ENCODE measurements around the gene TMEM11.
"Not testable (repeated sequence)": the region's sequence is repeated elsewhere in the genome, so short reads cannot be mapped to it uniquely, and the experiment has no call there.

Gene TMEM11

DNA sequence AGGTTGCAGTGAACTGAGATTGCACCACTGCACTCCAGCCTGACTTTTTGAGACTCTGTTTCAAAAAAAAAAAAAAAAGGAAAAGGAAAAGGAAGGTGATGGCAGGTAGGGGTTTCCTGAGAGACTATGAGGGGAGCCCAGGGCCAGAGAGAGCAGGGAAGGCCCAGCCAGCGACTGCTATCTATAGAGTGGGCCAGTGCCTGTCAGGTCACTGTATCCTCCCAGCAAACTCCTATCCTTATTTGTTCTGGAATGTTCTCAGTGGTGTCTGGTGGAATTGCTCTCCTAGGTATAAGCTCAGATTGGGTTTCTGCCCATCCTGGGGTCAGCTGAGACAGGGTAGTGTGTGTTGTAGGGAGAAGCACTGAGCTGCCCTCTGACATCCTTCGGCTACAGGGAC is 14.9 kb upstream of the TMEM11 start:
- no CpG with 5 or more reads among the region's 2 CpGs for WGBS (ENCODE audit: extremely low coverage, insufficient coverage, low lambda C conversion rate)
- no peak overlapping the region for H2BK5ac ChIP-seq (ENCODE audit: low read length)
- DNase-seq: no peak

DNA sequence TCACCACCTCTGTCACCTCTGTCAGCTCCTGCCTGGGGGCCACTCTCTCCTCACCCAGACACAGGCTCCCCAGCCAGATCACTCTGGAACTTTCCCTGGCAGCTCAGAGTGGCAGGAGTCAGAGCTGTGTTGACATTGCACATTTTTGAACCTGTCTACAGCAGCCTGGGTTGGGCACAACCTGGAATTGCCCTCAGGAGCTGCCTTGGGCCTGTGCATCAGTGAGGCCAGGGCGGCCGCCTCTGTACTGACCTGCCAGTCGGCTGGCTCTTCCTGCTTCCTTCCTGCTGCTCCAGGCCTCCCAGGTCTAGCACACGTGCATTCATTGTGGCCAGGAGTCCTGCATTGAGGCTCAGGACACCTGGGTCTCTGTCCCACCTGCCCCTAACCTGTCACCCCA is 14.2 kb upstream of the TMEM11 start:
- no peak overlapping the region for H2AK5ac ChIP-seq (ENCODE audit: low read length)
- H2BK120ac ChIP-seq (ENCODE audit: low read depth, low read length): no peak overlapping the region
- WGBS (ENCODE audit: extremely low coverage, insufficient coverage, low lambda C conversion rate): no CpG with 5 or more reads among the region's 4 CpGs
- no peaks in the 10 kb centered on the region for H3K79me2 ChIP-seq (ENCODE audit: control insufficient read depth, insufficient read depth, low read length)
- H2BK15ac ChIP-seq (replicated peaks; ENCODE audit: low read depth): no peak overlapping the region
- no peaks in the 10 kb centered on the region for H3K79me1 ChIP-seq (ENCODE audit: low read length)
- H3K23ac ChIP-seq (ENCODE audit: low read length): no peak overlapping the region
- no peak overlapping the region for H3K56ac ChIP-seq (ENCODE audit: low read length)
- H4K5ac ChIP-seq (ENCODE audit: low read length): no peak overlapping the region
- H4K8ac ChIP-seq (ENCODE audit: low read depth, low read length): no peak overlapping the region
- H3K4me1 ChIP-seq (ENCODE audit: control insufficient read depth, low read depth, low read length): no peaks in the 10 kb centered on the region
- no peaks in the 10 kb centered on the region for H3K36me3 ChIP-seq (ENCODE audit: control insufficient read depth, insufficient read depth, low read length)
- no peak overlapping the region for H3K18ac ChIP-seq (ENCODE audit: low read length)
- H3K4me3 ChIP-seq (ENCODE audit: low read length): no peak overlapping the region
- H3K9ac ChIP-seq (ENCODE audit: low read length): no peak overlapping the region
- no peak overlapping the region for H3K4me2 ChIP-seq (ENCODE audit: low read length)
- no peaks in the 10 kb centered on the region for H3K27me3 ChIP-seq (ENCODE audit: insufficient read depth, low read length, poor library complexity)
- no peak overlapping the region for H2BK5ac ChIP-seq (ENCODE audit: low read length)
- no peak for DNase-seq
- no peak overlapping the region for H3K4ac ChIP-seq (ENCODE audit: low read depth, low read length)
- H3K27ac ChIP-seq (ENCODE audit: low read depth, low read length): no peak overlapping the region

More for the DNA sequence above, 14.9 kb upstream of the TMEM11 start:
- no peak overlapping the region for H3K23ac ChIP-seq (ENCODE audit: low read length)
- no peaks in the 10 kb centered on the region for H3K79me2 ChIP-seq (ENCODE audit: control insufficient read depth, insufficient read depth, low read length)
- H3K27me3 ChIP-seq (ENCODE audit: insufficient read depth, low read length, poor library complexity): no peaks in the 10 kb centered on the region
- no peaks in the 10 kb centered on the region for H3K36me3 ChIP-seq (ENCODE audit: control insufficient read depth, insufficient read depth, low read length)
- H3K9ac ChIP-seq (ENCODE audit: low read length): no peak overlapping the region
- no peaks in the 10 kb centered on the region for H3K4me1 ChIP-seq (ENCODE audit: control insufficient read depth, low read depth, low read length)
- no peak overlapping the region for H3K56ac ChIP-seq (ENCODE audit: low read length)
- no peak overlapping the region for H2BK120ac ChIP-seq (ENCODE audit: low read depth, low read length)
- no peak overlapping the region for H2AK5ac ChIP-seq (ENCODE audit: low read length)
- no peak overlapping the region for H3K4me3 ChIP-seq (ENCODE audit: low read length)
- no peak overlapping the region for H3K18ac ChIP-seq (ENCODE audit: low read length)
- no peak overlapping the region for H4K8ac ChIP-seq (ENCODE audit: low read depth, low read length)
- no peaks in the 10 kb centered on the region for H3K79me1 ChIP-seq (ENCODE audit: low read length)
- no peak overlapping the region for H3K4me2 ChIP-seq (ENCODE audit: low read length)
- no peak overlapping the region for H4K5ac ChIP-seq (ENCODE audit: low read length)
- no peak overlapping the region for H3K27ac ChIP-seq (ENCODE audit: low read depth, low read length)
- no peak overlapping the region for H2BK15ac ChIP-seq (replicated peaks; ENCODE audit: low read depth)
- no peak overlapping the region for H3K4ac ChIP-seq (ENCODE audit: low read depth, low read length)

DNA sequence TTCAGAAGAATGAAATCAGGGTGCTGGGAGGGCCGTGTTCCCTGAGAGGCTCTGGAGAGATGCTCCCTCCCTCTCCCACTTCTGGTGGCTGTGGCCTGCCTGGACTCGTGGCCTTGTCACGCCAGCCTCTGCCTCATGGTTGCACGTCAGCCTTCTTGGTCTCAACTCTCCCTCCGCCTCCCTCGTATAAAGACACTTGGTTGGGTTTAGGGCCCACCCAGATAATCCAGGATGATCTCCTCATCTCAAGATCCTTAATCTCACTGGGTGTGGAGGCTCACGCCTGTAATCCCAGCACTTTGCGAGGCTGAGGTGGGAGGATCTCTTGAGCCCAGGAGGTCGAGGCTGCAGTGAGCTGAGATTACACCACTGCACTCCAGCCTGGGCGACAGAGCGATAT is 13.3 kb upstream of the TMEM11 start:
- H3K27me3 ChIP-seq (ENCODE audit: insufficient read depth, low read length, poor library complexity); H2BK15ac ChIP-seq (replicated peaks; ENCODE audit: low read depth); H4K5ac ChIP-seq (ENCODE audit: low read length); H3K36me3 ChIP-seq (ENCODE audit: control insufficient read depth, insufficient read depth, low read length); H3K18ac ChIP-seq (ENCODE audit: low read length); H3K79me2 ChIP-seq (ENCODE audit: control insufficient read depth, insufficient read depth, low read length); H3K4me2 ChIP-seq (ENCODE audit: low read length); H3K4me1 ChIP-seq (ENCODE audit: control insufficient read depth, low read depth, low read length); H3K23ac ChIP-seq (ENCODE audit: low read length); H2BK120ac ChIP-seq (ENCODE audit: low read depth, low read length); H3K27ac ChIP-seq (ENCODE audit: low read depth, low read length); H3K9ac ChIP-seq (ENCODE audit: low read length); H3K56ac ChIP-seq (ENCODE audit: low read length); H2AK5ac ChIP-seq (ENCODE audit: low read length); H3K4ac ChIP-seq (ENCODE audit: low read depth, low read length); H2BK5ac ChIP-seq (ENCODE audit: low read length); H3K4me3 ChIP-seq (ENCODE audit: low read length); DNase-seq; H3K79me1 ChIP-seq (ENCODE audit: low read length); H4K8ac ChIP-seq (ENCODE audit: low read depth, low read length): not testable (repeated sequence)
- no CpG with 5 or more reads among the region's 11 CpGs for WGBS (ENCODE audit: extremely low coverage, insufficient coverage, low lambda C conversion rate)

DNA sequence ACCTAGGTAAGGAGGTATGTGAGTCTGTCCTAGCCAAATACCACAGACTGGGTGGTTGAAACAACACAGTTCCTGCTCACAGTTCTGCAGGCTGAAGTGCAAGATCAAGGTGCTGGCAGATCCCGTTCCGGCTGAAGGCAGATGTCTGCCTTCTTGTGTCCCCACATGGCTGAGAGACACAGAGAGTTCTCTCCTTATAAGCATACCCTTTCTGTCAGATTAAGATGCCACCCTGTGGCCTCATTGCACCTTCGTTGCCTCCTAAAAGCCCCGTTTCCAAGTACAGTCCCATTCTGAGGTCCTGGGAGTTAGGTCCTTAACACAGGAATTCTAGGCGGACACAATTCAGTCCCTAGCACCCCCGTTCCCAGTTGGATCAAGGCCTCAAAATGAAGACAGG is 9.1 kb upstream of the TMEM11 start:
- H3K9ac ChIP-seq (ENCODE audit: low read length): no peak overlapping the region
- no peaks in the 10 kb centered on the region for H3K79me2 ChIP-seq (ENCODE audit: control insufficient read depth, insufficient read depth, low read length)
- no peak overlapping the region for H3K23ac ChIP-seq (ENCODE audit: low read length)
- WGBS (ENCODE audit: extremely low coverage, insufficient coverage, low lambda C conversion rate): no CpG with 5 or more reads among the region's 6 CpGs
- no peak overlapping the region for H4K8ac ChIP-seq (ENCODE audit: low read depth, low read length)
- no peak overlapping the region for H3K56ac ChIP-seq (ENCODE audit: low read length)
- H2AK5ac ChIP-seq (ENCODE audit: low read length): no peak overlapping the region
- H3K18ac ChIP-seq (ENCODE audit: low read length): no peak overlapping the region
- no peak for DNase-seq
- H2BK15ac ChIP-seq (replicated peaks; ENCODE audit: low read depth): no peak overlapping the region
- no peaks in the 10 kb centered on the region for H3K27me3 ChIP-seq (ENCODE audit: insufficient read depth, low read length, poor library complexity)
- H3K4me2 ChIP-seq (ENCODE audit: low read length): no peak overlapping the region
- no peak overlapping the region for H4K5ac ChIP-seq (ENCODE audit: low read length)
- no peak overlapping the region for H3K27ac ChIP-seq (ENCODE audit: low read depth, low read length)
- no peaks in the 10 kb centered on the region for H3K79me1 ChIP-seq (ENCODE audit: low read length)
- H2BK5ac ChIP-seq (ENCODE audit: low read length): no peak overlapping the region
- H3K4me3 ChIP-seq (ENCODE audit: low read length): no peak overlapping the region
- H2BK120ac ChIP-seq (ENCODE audit: low read depth, low read length): no peak overlapping the region
- H3K4ac ChIP-seq (ENCODE audit: low read depth, low read length): no peak overlapping the region
- no peaks in the 10 kb centered on the region for H3K36me3 ChIP-seq (ENCODE audit: control insufficient read depth, insufficient read depth, low read length)
- no peaks in the 10 kb centered on the region for H3K4me1 ChIP-seq (ENCODE audit: control insufficient read depth, low read depth, low read length)

DNA sequence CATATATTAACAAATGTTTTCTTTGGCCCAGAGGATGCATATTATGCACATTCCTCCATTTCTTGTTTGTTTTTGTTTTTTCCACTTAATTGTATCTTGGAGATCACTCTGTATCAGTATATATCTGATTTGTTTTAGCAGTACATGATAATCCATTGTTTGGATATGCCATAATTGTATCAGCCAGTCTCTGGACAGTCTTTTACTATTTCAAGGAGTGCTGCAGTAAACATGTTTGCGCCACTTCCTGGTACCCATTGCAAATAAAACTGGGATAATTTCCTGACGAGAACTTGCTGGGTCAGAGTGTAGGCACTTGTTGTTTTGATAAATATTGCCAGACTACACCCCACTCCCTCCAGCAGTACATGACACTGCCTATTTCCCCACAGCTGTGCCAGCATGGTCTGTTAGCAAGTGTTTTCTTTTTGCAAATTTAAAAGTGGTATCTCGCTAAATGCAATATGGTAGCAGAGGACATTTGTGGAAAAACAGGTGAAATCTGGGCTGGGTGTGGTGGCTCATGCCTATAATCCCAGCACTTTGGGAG is 4.9 kb upstream of the TMEM11 start:
- H3K4me2 ChIP-seq (ENCODE audit: low read length): no peak overlapping the region

DNA sequence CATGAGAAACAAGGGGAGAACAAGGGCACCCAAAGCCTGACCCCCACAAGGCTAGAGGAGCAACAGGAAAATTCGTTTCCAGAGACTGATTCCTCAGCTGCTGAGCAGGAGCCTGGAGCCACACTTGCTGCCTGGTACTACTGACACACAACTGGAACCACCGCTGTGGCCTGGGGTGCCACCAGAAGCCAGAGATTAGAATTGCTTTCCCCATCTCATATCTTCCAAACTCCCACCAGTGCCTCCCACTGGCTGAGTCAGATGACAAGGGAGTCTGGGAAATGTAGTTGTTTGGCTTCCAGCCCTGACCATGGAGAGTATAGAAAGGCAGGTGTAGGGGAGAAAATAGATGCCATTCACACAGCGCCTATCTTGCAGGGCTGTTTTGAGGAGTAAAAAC is 4.1 kb upstream of the TMEM11 start:
- Histone ChIP-seq H3K36me3 (ENCODE audit: control insufficient read depth, insufficient read depth, low read length) (no peaks in the 10 kb centered on the region), H3K79me1 (ENCODE audit: low read length) (no peaks in the 10 kb centered on the region), H3K4ac (ENCODE audit: low read depth, low read length) (no peak overlapping the region), H3K56ac (ENCODE audit: low read length) (no peak overlapping the region), H2BK15ac (replicated peaks; ENCODE audit: low read depth) (no peak overlapping the region), H3K18ac (ENCODE audit: low read length) (no peak overlapping the region), H3K27ac (ENCODE audit: low read depth, low read length) (no peak overlapping the region), H3K4me3 (ENCODE audit: low read length) (no peak overlapping the region), H3K9ac (ENCODE audit: low read length) (no peak overlapping the region), H3K23ac (ENCODE audit: low read length) (no peak overlapping the region), H3K79me2 (ENCODE audit: control insufficient read depth, insufficient read depth, low read length) (peaks cover 8% of the 10 kb centered on the region), H3K27me3 (ENCODE audit: insufficient read depth, low read length, poor library complexity) (no peaks in the 10 kb centered on the region), H2BK120ac (ENCODE audit: low read depth, low read length) (no peak overlapping the region), H3K4me1 (ENCODE audit: control insufficient read depth, low read depth, low read length) (peaks cover 5% of the 10 kb centered on the region), H3K4me2 (ENCODE audit: low read length) (no peak overlapping the region), H2BK5ac (ENCODE audit: low read length) (no peak overlapping the region), H4K5ac (ENCODE audit: low read length) (no peak overlapping the region), H4K8ac (ENCODE audit: low read depth, low read length) (no peak overlapping the region), H2AK5ac (ENCODE audit: low read length) (no peak overlapping the region)
- no CpG with 5 or more reads among the region's 3 CpGs for WGBS (ENCODE audit: extremely low coverage, insufficient coverage, low lambda C conversion rate)
- DNase-seq: peak; percentile 78

More for the DNA sequence above, 4.9 kb upstream of the TMEM11 start:
- no peak for DNase-seq
- Histone ChIP-seq H2AK5ac (ENCODE audit: low read length) (no peak overlapping the region), H3K79me2 (ENCODE audit: control insufficient read depth, insufficient read depth, low read length) (no peaks in the 10 kb centered on the region), H3K79me1 (ENCODE audit: low read length) (no peaks in the 10 kb centered on the region), H4K5ac (ENCODE audit: low read length) (no peak overlapping the region), H3K27ac (ENCODE audit: low read depth, low read length) (no peak overlapping the region), H2BK5ac (ENCODE audit: low read length) (no peak overlapping the region), H3K56ac (ENCODE audit: low read length) (no peak overlapping the region), H3K23ac (ENCODE audit: low read length) (no peak overlapping the region), H4K8ac (ENCODE audit: low read depth, low read length) (no peak overlapping the region), H3K4ac (ENCODE audit: low read depth, low read length) (no peak overlapping the region), H2BK15ac (replicated peaks; ENCODE audit: low read depth) (no peak overlapping the region), H2BK120ac (ENCODE audit: low read depth, low read length) (no peak overlapping the region), H3K4me3 (ENCODE audit: low read length) (no peak overlapping the region), H3K4me1 (ENCODE audit: control insufficient read depth, low read depth, low read length) (peaks cover 5% of the 10 kb centered on the region), H3K36me3 (ENCODE audit: control insufficient read depth, insufficient read depth, low read length) (no peaks in the 10 kb centered on the region), H3K27me3 (ENCODE audit: insufficient read depth, low read length, poor library complexity) (no peaks in the 10 kb centered on the region), H3K18ac (ENCODE audit: low read length) (no peak overlapping the region), H3K9ac (ENCODE audit: low read length) (no peak overlapping the region)
- no CpG with 5 or more reads among the region's 3 CpGs for WGBS (ENCODE audit: extremely low coverage, insufficient coverage, low lambda C conversion rate)

All from mesendoderm (in vitro differentiated cells).